ENCODE data around the gene FGD6.

- TF ChIP-seq ESRRG (CRISPR knock-in tag; IDR thresholded peaks at IDR 0.05), result no peak
- no peak for TF ChIP-seq ZNF70 (CRISPR knock-in tag; IDR thresholded peaks at IDR 0.05)
- TF ChIP-seq PATZ1 (CRISPR knock-in tag; IDR thresholded peaks at IDR 0.05; ENCODE audit: borderline replicate concordance), result no peak
- TF ChIP-seq PPARA (CRISPR knock-in tag; IDR thresholded peaks at IDR 0.05; ENCODE audit: borderline replicate concordance), result no peak
- TF ChIP-seq ZC3H10 (CRISPR knock-in tag; IDR thresholded peaks at IDR 0.05), result no peak
These were observed 4.1 kb downstream of the FGD6 start for GRCh38 chr12:95213119-95213518.
